Measurements from ENCODE around the gene THAP4. TPM values are rescaled to one million over a fixed set of nuclear protein-coding genes. Genes with fewer than 3 reads are reported as not detected.

Gene THAP4
- total and polyA plus RNA-seq, 2 of the 4 experiments (the other 2 are of a cell fraction) = 33.9 to 55.1 TPM

GRCh38 chr2:241649927-241650326 is 13.0 kb upstream of the THAP4 start:
- no peak overlapping the region for H2BK15ac ChIP-seq (ENCODE audit: low read depth, low read length)
- 100% methylated on average over 1 of the region's 6 CpGs; no CpG with 5 or more reads in 1 of the 2 experiments for WGBS, 2 experiments (ENCODE audit: extremely low coverage in 2 of 2, insufficient read length in 1 of 2)
- H4K5ac ChIP-seq (ENCODE audit: low read depth, low read length) = no peak overlapping the region
- peaks cover 2% of the 10 kb centered on the region; the same call in 1 of the 2 replicates for H3K4me1 ChIP-seq (ENCODE audit: control insufficient read depth, insufficient read depth, low read length)
- no peak overlapping the region for H3K4me2 ChIP-seq (ENCODE audit: low read depth, low read length)
- no peak overlapping the region for H3K56ac ChIP-seq (ENCODE audit: extremely low read depth, insufficient read depth, low read length)
- ChIA-PET POLR2A (ENCODE audit: unreplicated experiment) (no interaction called here), CTCF (interaction anchor here (1.3 kb wide), 1 partner anchor 10 kb away, joined by 4 read pairs; no protein-coding TSS in a partner anchor)
- no peak overlapping the region for H2BK120ac ChIP-seq (ENCODE audit: low read depth, low read length)
- H3K23ac ChIP-seq (ENCODE audit: low read depth, low read length) = no peak overlapping the region
- no peak for ATAC-seq (ENCODE audit: low read depth)
- no peaks in the 10 kb centered on the region for H3K9me3 ChIP-seq (ENCODE audit: control insufficient read depth, insufficient read depth, low read length)
- H3K9me1 ChIP-seq (ENCODE audit: insufficient read depth, low read length) = peaks cover 14% of the 10 kb centered on the region
- peaks cover 57% of the 10 kb centered on the region for H4K20me1 ChIP-seq (ENCODE audit: insufficient read depth, low read length)
- no peak overlapping the region for H3K18ac ChIP-seq (ENCODE audit: low read depth, low read length)
- no TSS peak for BruUV-seq (replicated peaks)
- H2AFZ ChIP-seq (replicated peaks; ENCODE audit: low read length, poor library complexity) = no peak overlapping the region
- no peak overlapping the region for H3K4ac ChIP-seq (ENCODE audit: low read depth, low read length)
- no peak overlapping the region for H3K14ac ChIP-seq (replicated peaks; ENCODE audit: low read depth, low read length)
- no peak overlapping the region for H2BK20ac ChIP-seq (ENCODE audit: low read depth, low read length)
- DNase-seq = no peak
- H2AK9ac ChIP-seq (replicated peaks; ENCODE audit: low read depth, low read length, poor library complexity) = no peak overlapping the region
- intact Hi-C loops (cut with micrococcal nuclease) (no loop called here), dilution Hi-C loops (cut with HindIII; ENCODE audit: low sequenced_read_pairs, unreplicated experiment) (no loop called here), in situ Hi-C loops (cut with MboI; ENCODE audit: low sequenced_read_pairs) (loop anchor here (25.0 kb wide), 1 partner anchor 788 kb away; the partner anchor contains the start of gene AGXT)
- no peak overlapping the region for H2AK5ac ChIP-seq (ENCODE audit: low read depth, low read length)
- H3K4me3 ChIP-seq (ENCODE audit: insufficient read depth, low read depth, low read length) = no peak overlapping the region
- H4K91ac ChIP-seq (ENCODE audit: insufficient read depth, low read depth, low read length) = no peak overlapping the region
- no peaks in the 10 kb centered on the region for H3K27me3 ChIP-seq (ENCODE audit: control insufficient read depth, insufficient read depth, low read length)
- H3K9ac ChIP-seq (ENCODE audit: low read depth, low read length) = no peak overlapping the region
- no peak overlapping the region for H2BK5ac ChIP-seq (ENCODE audit: low read depth, low read length, poor library complexity, severe bottlenecking)
- no peak overlapping the region for H3K27ac ChIP-seq (ENCODE audit: insufficient read depth, low read length)
- TF ChIP-seq RFX5 (IDR thresholded peaks at IDR 0.05; ENCODE audit: low read depth, low read length) (no peak), CHD1 (IDR thresholded peaks at IDR 0.05; ENCODE audit: low read depth, low read length) (no peak), FOS (IDR thresholded peaks at IDR 0.05; ENCODE audit: low read depth, low read length) (no peak), MAFK (IDR thresholded peaks at IDR 0.05; ENCODE audit: low read depth, low read length) (no peak), POLR2A (IDR thresholded peaks at IDR 0.05; ENCODE audit: low read depth, low read length) (no peak), CEBPB (IDR thresholded peaks at IDR 0.05; ENCODE audit: low read depth, low read length) (no peak), MXI1 (IDR thresholded peaks at IDR 0.05; ENCODE audit: borderline replicate concordance, low read depth, low read length) (no peak), SMC3 (IDR thresholded peaks at IDR 0.05; ENCODE audit: low read depth, low read length) (no peak), RAD21 (IDR thresholded peaks at IDR 0.05; ENCODE audit: low read length) (no peak)
- TF ChIP-seq, protein P1, sequence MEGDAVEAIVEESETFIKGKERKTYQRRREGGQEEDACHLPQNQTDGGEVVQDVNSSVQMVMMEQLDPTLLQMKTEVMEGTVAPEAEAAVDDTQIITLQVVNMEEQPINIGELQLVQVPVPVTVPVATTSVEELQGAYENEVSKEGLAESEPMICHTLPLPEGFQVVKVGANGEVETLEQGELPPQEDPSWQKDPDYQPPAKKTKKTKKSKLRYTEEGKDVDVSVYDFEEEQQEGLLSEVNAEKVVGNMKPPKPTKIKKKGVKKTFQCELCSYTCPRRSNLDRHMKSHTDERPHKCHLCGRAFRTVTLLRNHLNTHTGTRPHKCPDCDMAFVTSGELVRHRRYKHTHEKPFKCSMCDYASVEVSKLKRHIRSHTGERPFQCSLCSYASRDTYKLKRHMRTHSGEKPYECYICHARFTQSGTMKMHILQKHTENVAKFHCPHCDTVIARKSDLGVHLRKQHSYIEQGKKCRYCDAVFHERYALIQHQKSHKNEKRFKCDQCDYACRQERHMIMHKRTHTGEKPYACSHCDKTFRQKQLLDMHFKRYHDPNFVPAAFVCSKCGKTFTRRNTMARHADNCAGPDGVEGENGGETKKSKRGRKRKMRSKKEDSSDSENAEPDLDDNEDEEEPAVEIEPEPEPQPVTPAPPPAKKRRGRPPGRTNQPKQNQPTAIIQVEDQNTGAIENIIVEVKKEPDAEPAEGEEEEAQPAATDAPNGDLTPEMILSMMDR (conservative IDR thresholded peaks at IDR 0.05; ENCODE audit: low read depth, low read length) = no peak
- peaks cover 30% of the 10 kb centered on the region for H3K36me3 ChIP-seq (ENCODE audit: control insufficient read depth, insufficient read depth, low read length)
- H4K8ac ChIP-seq (ENCODE audit: low read depth in 2 of 2, low read length in 2 of 2) = no peak overlapping the region
- peaks cover 30 to 71% of the 10 kb centered on the region in 2 experiments for H3K79me1 ChIP-seq (ENCODE audit: low read depth in 1 of 2, low read length in 2 of 2)
